Endothelial cell of umbilical vein (primary cell): ENCODE results near the gene UTS2. TPM values are rescaled to one million over a fixed set of nuclear protein-coding genes. Genes with fewer than 3 reads are reported as not detected.

Source experiments
- BruUV-seq: library from RNA; stranded (reverse); fragments of 400-500 nt; replicated peaks from 2 replicates; lab custom pipeline; 2021; lab: Mats Ljungman, UMichigan
- CTCF ChIA-PET: fragments of 300-600, 350-600 bp; sonication (Branson Sonifier 250); formaldehyde crosslinking; loops from one replicate; lab custom pipeline; 2021; ENCODE audit warnings: antibody characterized with exemption, inconsistent platforms; lab: Charles Lee
- POLR2A ChIA-PET: fragments of 300-600, 350-600 bp; sonication (Branson Sonifier 250); formaldehyde crosslinking; loops from one replicate; lab custom pipeline; 2021; ENCODE audit warnings: antibody characterized with exemption, inconsistent platforms; lab: Charles Lee
- DNase-seq: peaks from one replicate; pipeline ENCODE4 v3.0.0-alpha.2; 2011; ENCODE audit warnings: low read depth, low spot score
- FAIRE-seq: peaks from 2 replicates; lab custom pipeline; 2011; peaks lifted over from hg19 to GRCh38; lab: Jason Lieb, UNC
- H2AFZ ChIP-seq: 2 replicates; pipeline ENCODE4 v1.6.0; 2012; ENCODE audit warnings: low read depth, low read length, control low read depth, inconsistent platforms
- H3K27ac ChIP-seq: 2 replicates; pipeline ENCODE4 v1.5.1; 2011; ENCODE audit warnings: low read depth, mild to moderate bottlenecking, control low read depth, low read length, moderate library complexity; ENCODE audit not compliant: insufficient read depth
- H3K27me3 ChIP-seq, 2 experiments: 2 replicates each; pipeline versions ENCODE4 v1.6.0 to v1.6.1; 2011; ENCODE audit warnings: low read length in 2 of 2, mixed read lengths in 1 of 2; ENCODE audit not compliant: control insufficient read depth in 2 of 2, insufficient read depth in 2 of 2
- H3K36me3 ChIP-seq, 2 experiments: 2 replicates in 1 of 2; 3 replicates in 1 of 2; pipeline ENCODE4 v1.5.1; 2011; ENCODE audit warnings: low read length in 2 of 2, mild to moderate bottlenecking in 1 of 2, moderate library complexity in 1 of 2; ENCODE audit not compliant: control insufficient read depth in 2 of 2, insufficient read depth in 2 of 2; ENCODE audit errors: extremely low read depth in 1 of 2
- H3K4me1 ChIP-seq: 3 replicates; pipeline ENCODE4 v1.5.1; 2011; ENCODE audit warnings: mild to moderate bottlenecking, low read length; ENCODE audit not compliant: control insufficient read depth, insufficient read depth; ENCODE audit errors: extremely low read depth
- H3K4me2 ChIP-seq: 2 replicates; pipeline ENCODE4 v1.6.1; 2011; ENCODE audit warnings: low read length, control low read depth, mixed read lengths; ENCODE audit not compliant: insufficient read depth
- H3K4me3 ChIP-seq, 3 experiments: fragments of 200-600 bp in 1 of 3; sonication (generic), shearing (Covaris generic) in 1 of 3; replicated peaks in 1 of 3; 2 replicates each; pipeline ENCODE4 v1.5.1; 2011 to 2016; ENCODE audit warnings: control low read depth in 3 of 3, low read length in 3 of 3, mild to moderate bottlenecking in 2 of 3, inconsistent platforms in 1 of 3, low read depth in 1 of 3, moderate library complexity in 1 of 3; ENCODE audit not compliant: insufficient read depth in 1 of 3
- H3K79me2 ChIP-seq: 2 replicates; pipeline ENCODE4 v1.6.0; 2012; ENCODE audit warnings: low read length, inconsistent platforms; ENCODE audit not compliant: control insufficient read depth, insufficient read depth
- H3K9ac ChIP-seq: replicated peaks from 2 replicates; pipeline ENCODE3; 2011; ENCODE audit warnings: low read length, control low read depth; ENCODE audit not compliant: insufficient read depth; ENCODE audit errors: extremely low read depth
- H3K9me1 ChIP-seq: replicated peaks from 3 replicates; pipeline ENCODE4 v1.6.0; 2011; ENCODE audit warnings: mild to moderate bottlenecking, low read length; ENCODE audit not compliant: control insufficient read depth, insufficient read depth; ENCODE audit errors: extremely low read depth
- H3K9me3 ChIP-seq: replicated peaks from 2 replicates; pipeline ENCODE4 v1.5.1; 2012; ENCODE audit warnings: low read length, inconsistent platforms; ENCODE audit not compliant: control insufficient read depth, insufficient read depth
- H4K20me1 ChIP-seq: replicated peaks from 2 replicates; pipeline ENCODE3; 2011; ENCODE audit warnings: mild to moderate bottlenecking, low read length; ENCODE audit not compliant: control insufficient read depth, insufficient read depth; ENCODE audit errors: extremely low read depth
- EZH2 ChIP-seq: IDR thresholded peaks from 2 replicates; pipeline ENCODE4 v1.6.1; 2012; ENCODE audit warnings: borderline replicate concordance, low read depth, mild to moderate bottlenecking, moderate library complexity, low read length, inconsistent platforms; ENCODE audit not compliant: severe bottlenecking
- FOS ChIP-seq: IDR thresholded peaks from 2 replicates; pipeline ENCODE4 v1.6.1; 2011; ENCODE audit warnings: mild to moderate bottlenecking, low read length, moderate library complexity, borderline replicate concordance; ENCODE audit not compliant: insufficient read depth
- GATA2 ChIP-seq: IDR thresholded peaks from 2 replicates; pipeline ENCODE4 v1.7.0; 2011; ENCODE audit warnings: low read depth, mild to moderate bottlenecking, moderate library complexity, mixed read lengths, low read length; ENCODE audit not compliant: insufficient read length, insufficient read depth
- JUN ChIP-seq: IDR thresholded peaks from 2 replicates; pipeline ENCODE4 v1.6.1; 2011; ENCODE audit warnings: borderline replicate concordance, low read depth; ENCODE audit not compliant: insufficient read length, insufficient read depth
- MAX ChIP-seq: IDR thresholded peaks from 2 replicates; pipeline ENCODE4 v1.6.1; 2011; ENCODE audit not compliant: insufficient read depth, insufficient read length
- MYC ChIP-seq: IDR thresholded peaks from one replicate; pipeline ENCODE4 v1.6.1; 2011; ENCODE audit warnings: mild to moderate bottlenecking, low read depth, low read length
- POLR2A ChIP-seq: IDR thresholded peaks from 2 replicates; pipeline ENCODE4 v1.6.1; 2012; ENCODE audit warnings: low read depth, mild to moderate bottlenecking, control low read depth, low read length
- POLR2AphosphoS5 ChIP-seq: IDR thresholded peaks from 2 replicates; pipeline ENCODE4 v1.6.1; 2012; ENCODE audit warnings: low read depth, mild to moderate bottlenecking, control low read depth, low read length, moderate library complexity; ENCODE audit not compliant: insufficient read depth
- dilution Hi-C: fragments of 300-500 bp; cut with MboI; formaldehyde crosslinking; loops from one replicate; pipeline ENCODE4 v1.15.0; 2019; ENCODE audit warnings: low sequenced_read_pairs; ENCODE audit not compliant: extremely low pct_ligation_motif_present
- intact Hi-C: fragments of 100-400 bp; cut with micrococcal nuclease; formaldehyde crosslinking; loops from one replicate; pipeline ENCODE4 v1.10.0; 2022
- polyA plus RNA-seq, 4 experiments: library from polyadenylated mRNA; depleted of rRNA in 3 of 4; stranded (reverse) in 3 of 4; unstranded in 1 of 4; fragments of >200 nt; gene quantifications; 2 replicates each; pipeline versions ENCODE4 v1.2.1 to v1.2.3, GENCODE V29; 2011 to 2012; ENCODE audit warnings: missing spikeins in 1 of 4
- total RNA-seq: library from RNA; stranded (reverse); gene quantifications from 2 replicates; pipeline ENCODE4 v1.2.3, GENCODE V29; 2021
- TF ChIP-seq, protein P1 (sequence below), 2 donors: IDR thresholded peaks; 1 replicate in 1 of 2; 2 replicates in 1 of 2; pipeline ENCODE4 v1.5.1; 2011; ENCODE audit warnings: low read length in 2 of 2, mild to moderate bottlenecking in 2 of 2, moderate library complexity in 2 of 2, control low read depth in 1 of 2, inconsistent platforms in 1 of 2, low read depth in 1 of 2; ENCODE audit not compliant: insufficient read depth in 1 of 2; ENCODE audit errors: extremely low read depth in 1 of 2

Gene UTS2
- total and polyA plus RNA-seq, 2 donors (not counting 3 experiments of a cell fraction or from before 2014, with no cell fraction given), result not detected

GRCh38 chr1:7831458-7831857 is 21.4 kb downstream of the UTS2 start:
- no TSS peak for BruUV-seq
- DNase-seq, result peak; percentile 6
- FAIRE-seq, result no peak
- Histone ChIP-seq H3K27me3 (no peaks in the 10 kb centered on the region), H3K4me2 (no peak overlapping the region), H3K9me1 (no peaks in the 10 kb centered on the region), H3K36me3 (no peaks in the 10 kb centered on the region), H3K9ac (no peak overlapping the region), H3K79me2 (no peaks in the 10 kb centered on the region), H4K20me1 (no peaks in the 10 kb centered on the region), H3K4me1 (no peaks in the 10 kb centered on the region), H3K9me3 (no peaks in the 10 kb centered on the region), H3K27ac (no peak overlapping the region), H3K4me3 (no peak overlapping the region), H2AFZ (no peak overlapping the region)
- POLR2A ChIA-PET, result no interaction called here
- dilution Hi-C loops, result no loop called here
- TF ChIP-seq MYC (no peak), EZH2 (no peak), MAX (no peak)
- CTCF ChIA-PET, result interaction anchor here (1.3 kb wide), 1 partner anchor 23 kb away, joined by 6 read pairs; no protein-coding TSS in a partner anchor
- intact Hi-C loops, result no loop called here

DNA sequence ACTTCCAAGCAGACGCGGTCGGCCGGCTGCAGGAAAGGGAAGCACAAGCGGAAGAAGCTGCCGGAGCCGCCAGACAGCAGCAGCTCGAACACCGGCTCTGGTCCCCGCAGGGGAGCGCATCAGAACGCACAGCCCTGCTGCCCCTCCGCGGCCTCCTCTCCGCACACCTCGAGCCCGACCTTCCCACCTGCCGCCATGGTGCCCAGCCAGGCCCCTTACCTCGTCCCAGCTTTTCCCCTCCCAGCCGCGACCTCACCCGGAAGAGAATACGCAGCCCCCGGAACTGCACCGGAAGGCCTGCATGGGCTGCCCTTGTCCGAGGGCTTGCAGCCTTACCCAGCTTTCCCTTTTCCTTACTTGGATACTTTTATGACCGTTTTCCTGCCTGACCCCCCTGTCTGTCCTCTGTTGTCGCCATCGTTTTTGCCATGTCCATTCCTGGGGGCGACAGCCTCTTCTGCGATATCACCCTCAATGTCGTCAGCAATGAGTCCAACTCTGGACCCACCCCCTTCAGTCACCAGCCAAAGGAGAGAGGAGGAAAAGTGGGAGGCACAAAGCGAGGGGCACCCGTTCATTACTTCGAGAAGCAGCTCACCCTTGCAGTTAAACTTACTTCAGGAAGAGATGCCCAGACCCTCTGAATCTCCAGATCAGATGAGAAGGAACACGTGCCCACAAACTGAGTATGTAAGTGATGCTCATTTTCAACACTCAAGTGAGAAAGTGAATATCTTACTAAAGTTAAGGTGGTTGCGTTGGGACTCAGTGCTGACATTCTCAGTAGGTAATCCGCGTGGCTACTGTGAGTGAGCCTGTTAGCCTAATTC is 25.5 kb downstream of the UTS2 start:
- no peaks in the 10 kb centered on the region for H3K4me1 ChIP-seq
- FAIRE-seq (no peak), DNase-seq (peak; percentile 15)
- H2AFZ ChIP-seq, result no peak overlapping the region
- TF ChIP-seq POLR2AphosphoS5 (no peak), POLR2A (no peak), MYC (no peak), FOS (no peak), JUN (no peak), EZH2 (no peak), MAX (no peak), GATA2 (no peak)
- TF ChIP-seq, protein P1, sequence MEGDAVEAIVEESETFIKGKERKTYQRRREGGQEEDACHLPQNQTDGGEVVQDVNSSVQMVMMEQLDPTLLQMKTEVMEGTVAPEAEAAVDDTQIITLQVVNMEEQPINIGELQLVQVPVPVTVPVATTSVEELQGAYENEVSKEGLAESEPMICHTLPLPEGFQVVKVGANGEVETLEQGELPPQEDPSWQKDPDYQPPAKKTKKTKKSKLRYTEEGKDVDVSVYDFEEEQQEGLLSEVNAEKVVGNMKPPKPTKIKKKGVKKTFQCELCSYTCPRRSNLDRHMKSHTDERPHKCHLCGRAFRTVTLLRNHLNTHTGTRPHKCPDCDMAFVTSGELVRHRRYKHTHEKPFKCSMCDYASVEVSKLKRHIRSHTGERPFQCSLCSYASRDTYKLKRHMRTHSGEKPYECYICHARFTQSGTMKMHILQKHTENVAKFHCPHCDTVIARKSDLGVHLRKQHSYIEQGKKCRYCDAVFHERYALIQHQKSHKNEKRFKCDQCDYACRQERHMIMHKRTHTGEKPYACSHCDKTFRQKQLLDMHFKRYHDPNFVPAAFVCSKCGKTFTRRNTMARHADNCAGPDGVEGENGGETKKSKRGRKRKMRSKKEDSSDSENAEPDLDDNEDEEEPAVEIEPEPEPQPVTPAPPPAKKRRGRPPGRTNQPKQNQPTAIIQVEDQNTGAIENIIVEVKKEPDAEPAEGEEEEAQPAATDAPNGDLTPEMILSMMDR (IDR thresholded peaks at IDR 0.05; ENCODE audit: extremely low read depth in 1 of 2, insufficient read depth in 1 of 2, low read depth in 1 of 2, low read length in 2 of 2), result no peak
- no peaks in the 10 kb centered on the region for H3K36me3 ChIP-seq
- peak overlapping the region in 2 of 3 experiments; percentile 28 to 75 for H3K4me3 ChIP-seq
- no peaks in the 10 kb centered on the region for H3K79me2 ChIP-seq
- intact Hi-C loops (no loop called here), dilution Hi-C loops (no loop called here)
- no peaks in the 10 kb centered on the region for H3K9me1 ChIP-seq
- peak overlapping the region; percentile 7 for H3K27ac ChIP-seq
- H3K4me2 ChIP-seq, result peak overlapping the region; percentile 73
- H3K9ac ChIP-seq, result peak overlapping the region; percentile 33
- TSS peak; percentile 53 for BruUV-seq
- H3K9me3 ChIP-seq, result no peaks in the 10 kb centered on the region
- ChIA-PET CTCF (interaction anchor here (1.2 to 2.1 kb wide), 3 partner anchors 10 to 20 kb away, joined by 3 to 5 read pairs (median 3); no protein-coding TSS in a partner anchor), POLR2A (no interaction called here)
- no peaks in the 10 kb centered on the region for H4K20me1 ChIP-seq
- H3K27me3 ChIP-seq, result no peaks in the 10 kb centered on the region
